Keratinocyte (primary cell): Measurements from ENCODE around the gene NPVF. TPM values are rescaled to one million over a fixed set of nuclear protein-coding genes. Genes with fewer than 3 reads are reported as not detected.

Source experiments
- DNase-seq: peaks from one replicate; pipeline ENCODE4 v3.0.0-alpha.2; 2011; ENCODE audit warnings: low read depth, missing footprints, low spot score
- FAIRE-seq: peaks from 2 replicates; lab custom pipeline; 2011; peaks lifted over from hg19 to GRCh38; lab: Jason Lieb, UNC
- H2AFZ ChIP-seq: 2 replicates; pipeline ENCODE4 v1.6.0; 2012; ENCODE audit warnings: low read length, control low read depth, inconsistent platforms; ENCODE audit not compliant: control insufficient read depth
- H3K27ac ChIP-seq: 2 replicates; pipeline ENCODE4 v1.5.1; 2011; ENCODE audit warnings: low read length; ENCODE audit not compliant: control insufficient read depth, insufficient read depth
- H3K27me3 ChIP-seq: 3 replicates; pipeline ENCODE4 v1.6.0; 2011; ENCODE audit warnings: low read length; ENCODE audit not compliant: control insufficient read depth, insufficient read depth; ENCODE audit errors: extremely low read depth
- H3K36me3 ChIP-seq, 2 experiments: 2 replicates in 1 of 2; 3 replicates in 1 of 2; pipeline ENCODE4 v1.5.1; 2011; ENCODE audit warnings: low read length in 2 of 2, mild to moderate bottlenecking in 1 of 2; ENCODE audit not compliant: control insufficient read depth in 2 of 2, insufficient read depth in 2 of 2; ENCODE audit errors: extremely low read depth in 1 of 2
- H3K4me1 ChIP-seq: 3 replicates; pipeline ENCODE4 v1.5.1; 2011; ENCODE audit warnings: low read length; ENCODE audit not compliant: control insufficient read depth, insufficient read depth; ENCODE audit errors: extremely low read depth
- H3K4me2 ChIP-seq: 3 replicates; pipeline ENCODE4 v1.6.0; 2011; ENCODE audit warnings: low read depth, low read length; ENCODE audit not compliant: control insufficient read depth, insufficient read depth; ENCODE audit errors: extremely low read depth
- H3K4me3 ChIP-seq, 3 experiments: fragments of 200-600 bp in 1 of 3; sonication (generic) in 1 of 3; 2 replicates in 2 of 3; 3 replicates in 1 of 3; pipeline ENCODE4 v1.5.1; 2011 to 2016; ENCODE audit warnings: low read length in 3 of 3, mild to moderate bottlenecking in 3 of 3, control low read depth in 2 of 3, inconsistent platforms in 1 of 3, low read depth in 1 of 3, mixed read lengths in 1 of 3, mixed run types in 1 of 3, moderate library complexity in 1 of 3; ENCODE audit not compliant: control insufficient read depth in 2 of 3, insufficient read depth in 2 of 3; ENCODE audit errors: extremely low read depth in 1 of 3
- H3K79me2 ChIP-seq: 2 replicates; pipeline ENCODE4 v1.6.0; 2012; ENCODE audit warnings: low read length; ENCODE audit not compliant: control insufficient read depth, insufficient read depth
- H3K9ac ChIP-seq: 3 replicates; pipeline ENCODE4 v1.6.0; 2011; ENCODE audit warnings: low read length; ENCODE audit not compliant: control insufficient read depth, insufficient read depth; ENCODE audit errors: extremely low read depth
- H3K9me1 ChIP-seq: 3 replicates; pipeline ENCODE4 v1.6.0; 2011; ENCODE audit warnings: low read length; ENCODE audit not compliant: control insufficient read depth, insufficient read depth; ENCODE audit errors: extremely low read depth
- H3K9me3 ChIP-seq: 2 replicates; pipeline ENCODE4 v1.5.1; 2012; ENCODE audit warnings: low read depth, low read length; ENCODE audit not compliant: control insufficient read depth
- H4K20me1 ChIP-seq: 3 replicates; pipeline ENCODE4 v1.6.0; 2011; ENCODE audit warnings: low read length; ENCODE audit not compliant: control insufficient read depth, insufficient read depth; ENCODE audit errors: extremely low read depth
- EZH2 ChIP-seq: IDR thresholded peaks from one replicate; pipeline ENCODE4 v1.6.1; 2012; ENCODE audit warnings: inconsistent platforms, mild to moderate bottlenecking, low read length, moderate library complexity
- dilution Hi-C: fragments of 300-500 bp; cut with MboI; formaldehyde crosslinking; loops from one replicate; pipeline ENCODE4 v1.7.0; 2020; ENCODE audit warnings: low sequenced_read_pairs; ENCODE audit not compliant: extremely low pct_ligation_motif_present
- polyA plus RNA-seq, 5 experiments: library from polyadenylated mRNA; depleted of rRNA in 3 of 5; stranded (reverse) in 3 of 5; stranded (forward) in 1 of 5; unstranded in 1 of 5; fragments of >200 nt; gene quantifications; 1 replicate in 1 of 5; 2 replicates in 3 of 5; 3 replicates in 1 of 5; pipeline versions ENCODE4 v1.2.1 to v1.2.3, GENCODE V29; 2011 to 2012; ENCODE audit warnings: missing spikeins in 2 of 5, low read depth in 1 of 5, low replicate concordance in 1 of 5
- TF ChIP-seq, protein P1 (sequence below), 3 experiments: IDR thresholded peaks in 1 of 3; conservative IDR thresholded peaks in 1 of 3; optimal IDR thresholded peaks in 1 of 3; 2 replicates in 2 of 3; 3 replicates in 1 of 3; pipeline versions ENCODE3 to v1.5.1; 2011; ENCODE audit warnings: low read length in 3 of 3, mild to moderate bottlenecking in 3 of 3, moderate library complexity in 2 of 3, control low read depth in 1 of 3, inconsistent platforms in 1 of 3; ENCODE audit not compliant: insufficient read depth in 2 of 3; ENCODE audit errors: extremely low read depth in 1 of 3

NPVF gene
- polyA plus RNA-seq, 1 donor (not counting 4 experiments of a cell fraction or from before 2014, with no cell fraction given): not detected

DNA sequence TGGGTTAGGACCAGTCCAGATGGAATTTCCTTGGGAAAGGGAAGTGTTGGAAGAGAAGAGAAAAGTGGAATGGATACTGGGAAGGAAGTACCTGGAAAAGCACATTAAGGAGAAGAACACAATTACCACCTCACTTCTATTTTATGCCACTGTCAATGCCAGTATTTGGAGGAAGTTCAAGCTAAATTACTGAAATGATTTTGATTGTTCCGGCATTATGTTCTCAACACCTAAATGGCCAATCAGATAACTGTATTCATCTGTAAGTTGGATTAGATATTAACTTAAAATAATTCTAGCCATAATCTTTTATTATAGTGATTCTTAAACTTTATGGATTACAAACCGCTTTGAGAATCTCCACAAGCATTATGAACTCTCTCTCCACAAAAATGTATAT lies 7.3 kb downstream of the NPVF start:
- no peak overlapping the region for H2AFZ ChIP-seq
- no peaks in the 10 kb centered on the region for H4K20me1 ChIP-seq
- H3K79me2 ChIP-seq: no peaks in the 10 kb centered on the region
- no peaks in the 10 kb centered on the region for H3K9me3 ChIP-seq
- H3K27ac ChIP-seq: no peak overlapping the region
- no peaks in the 10 kb centered on the region for H3K4me1 ChIP-seq
- H3K9me1 ChIP-seq: no peaks in the 10 kb centered on the region
- H3K4me3 ChIP-seq: no peak overlapping the region
- dilution Hi-C loops: no loop called here
- TF ChIP-seq, protein P1, sequence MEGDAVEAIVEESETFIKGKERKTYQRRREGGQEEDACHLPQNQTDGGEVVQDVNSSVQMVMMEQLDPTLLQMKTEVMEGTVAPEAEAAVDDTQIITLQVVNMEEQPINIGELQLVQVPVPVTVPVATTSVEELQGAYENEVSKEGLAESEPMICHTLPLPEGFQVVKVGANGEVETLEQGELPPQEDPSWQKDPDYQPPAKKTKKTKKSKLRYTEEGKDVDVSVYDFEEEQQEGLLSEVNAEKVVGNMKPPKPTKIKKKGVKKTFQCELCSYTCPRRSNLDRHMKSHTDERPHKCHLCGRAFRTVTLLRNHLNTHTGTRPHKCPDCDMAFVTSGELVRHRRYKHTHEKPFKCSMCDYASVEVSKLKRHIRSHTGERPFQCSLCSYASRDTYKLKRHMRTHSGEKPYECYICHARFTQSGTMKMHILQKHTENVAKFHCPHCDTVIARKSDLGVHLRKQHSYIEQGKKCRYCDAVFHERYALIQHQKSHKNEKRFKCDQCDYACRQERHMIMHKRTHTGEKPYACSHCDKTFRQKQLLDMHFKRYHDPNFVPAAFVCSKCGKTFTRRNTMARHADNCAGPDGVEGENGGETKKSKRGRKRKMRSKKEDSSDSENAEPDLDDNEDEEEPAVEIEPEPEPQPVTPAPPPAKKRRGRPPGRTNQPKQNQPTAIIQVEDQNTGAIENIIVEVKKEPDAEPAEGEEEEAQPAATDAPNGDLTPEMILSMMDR (optimal IDR thresholded peaks at IDR 0.05 in 1 of 3, IDR thresholded peaks at IDR 0.05 in 1 of 3, conservative IDR thresholded peaks at IDR 0.05 in 1 of 3; ENCODE audit: extremely low read depth in 1 of 3, insufficient read depth in 2 of 3, low read length in 3 of 3): no peak
- TF ChIP-seq EZH2: no peak
- no peak overlapping the region for H3K4me2 ChIP-seq
- DNase-seq: no peak
- no peak for FAIRE-seq
- no peak overlapping the region for H3K9ac ChIP-seq
- no peaks in the 10 kb centered on the region for H3K27me3 ChIP-seq
- H3K36me3 ChIP-seq: no peaks in the 10 kb centered on the region

DNA sequence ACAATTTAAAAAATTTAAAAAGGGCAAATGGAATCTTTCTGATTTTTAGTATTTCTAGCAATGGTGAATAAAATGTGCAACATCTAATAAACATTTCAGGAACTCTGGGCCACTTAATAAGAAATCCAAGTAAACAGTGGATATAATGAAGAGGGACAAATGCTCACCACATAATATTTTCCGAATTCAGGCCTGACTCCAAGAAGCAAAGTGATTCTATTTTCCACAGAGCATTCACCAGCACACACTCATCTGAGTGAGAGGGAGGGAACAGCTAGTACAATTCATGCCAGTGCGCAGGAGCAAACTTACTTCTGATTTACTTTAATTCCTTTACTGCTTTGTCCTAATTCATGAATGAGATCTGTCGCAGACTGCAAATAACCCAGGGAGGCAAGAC lies 10.1 kb downstream of the NPVF start:
- H3K4me2 ChIP-seq: no peak overlapping the region
- dilution Hi-C loops: no loop called here
- no peaks in the 10 kb centered on the region for H3K36me3 ChIP-seq
- H3K4me1 ChIP-seq: no peaks in the 10 kb centered on the region
- no peaks in the 10 kb centered on the region for H3K27me3 ChIP-seq
- no peak overlapping the region for H3K27ac ChIP-seq
- no peaks in the 10 kb centered on the region for H3K9me3 ChIP-seq
- no peak overlapping the region for H3K9ac ChIP-seq
- no peak overlapping the region for H2AFZ ChIP-seq
- H4K20me1 ChIP-seq: no peaks in the 10 kb centered on the region
- H3K79me2 ChIP-seq: no peaks in the 10 kb centered on the region
- TF ChIP-seq, protein P1 (optimal IDR thresholded peaks at IDR 0.05 in 1 of 3, IDR thresholded peaks at IDR 0.05 in 1 of 3, conservative IDR thresholded peaks at IDR 0.05 in 1 of 3; ENCODE audit: extremely low read depth in 1 of 3, insufficient read depth in 2 of 3, low read length in 3 of 3): no peak
- H3K4me3 ChIP-seq: no peak overlapping the region
- DNase-seq: no peak
- no peak for FAIRE-seq
- H3K9me1 ChIP-seq: no peaks in the 10 kb centered on the region
